Measurements from ENCODE around the gene SDK1.

Gene SDK1

DNA sequence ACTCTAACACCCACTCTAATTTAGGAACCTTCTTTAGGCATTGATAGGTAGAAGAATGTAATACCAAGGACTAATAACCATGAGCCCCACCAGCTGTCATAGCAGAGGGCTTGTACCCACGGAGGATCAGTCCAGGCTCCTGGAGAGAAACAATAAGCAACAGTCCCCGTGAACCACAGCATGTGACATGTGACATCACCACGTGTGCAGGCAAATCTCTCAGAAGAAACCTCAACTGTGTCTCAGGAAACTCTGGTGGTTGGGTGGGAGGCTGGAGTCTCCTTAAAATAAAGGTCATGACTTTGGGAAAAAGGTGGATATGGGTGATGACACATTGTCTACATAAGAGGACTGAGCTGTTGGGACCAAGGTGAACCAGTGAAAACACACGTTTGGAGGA lies 727.2 kb downstream of the SDK1 start:
- H3K27ac ChIP-seq = no peak overlapping the region
- H3K27me3 ChIP-seq = no peaks in the 10 kb centered on the region
- H3K36me3 ChIP-seq = no peaks in the 10 kb centered on the region
- H3K9me3 ChIP-seq = no peaks in the 10 kb centered on the region
- TF ChIP-seq, protein P1, sequence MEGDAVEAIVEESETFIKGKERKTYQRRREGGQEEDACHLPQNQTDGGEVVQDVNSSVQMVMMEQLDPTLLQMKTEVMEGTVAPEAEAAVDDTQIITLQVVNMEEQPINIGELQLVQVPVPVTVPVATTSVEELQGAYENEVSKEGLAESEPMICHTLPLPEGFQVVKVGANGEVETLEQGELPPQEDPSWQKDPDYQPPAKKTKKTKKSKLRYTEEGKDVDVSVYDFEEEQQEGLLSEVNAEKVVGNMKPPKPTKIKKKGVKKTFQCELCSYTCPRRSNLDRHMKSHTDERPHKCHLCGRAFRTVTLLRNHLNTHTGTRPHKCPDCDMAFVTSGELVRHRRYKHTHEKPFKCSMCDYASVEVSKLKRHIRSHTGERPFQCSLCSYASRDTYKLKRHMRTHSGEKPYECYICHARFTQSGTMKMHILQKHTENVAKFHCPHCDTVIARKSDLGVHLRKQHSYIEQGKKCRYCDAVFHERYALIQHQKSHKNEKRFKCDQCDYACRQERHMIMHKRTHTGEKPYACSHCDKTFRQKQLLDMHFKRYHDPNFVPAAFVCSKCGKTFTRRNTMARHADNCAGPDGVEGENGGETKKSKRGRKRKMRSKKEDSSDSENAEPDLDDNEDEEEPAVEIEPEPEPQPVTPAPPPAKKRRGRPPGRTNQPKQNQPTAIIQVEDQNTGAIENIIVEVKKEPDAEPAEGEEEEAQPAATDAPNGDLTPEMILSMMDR (IDR thresholded peaks at IDR 0.05) = no peak
- no peaks in the 10 kb centered on the region for H3K4me1 ChIP-seq (ENCODE audit: control insufficient read depth in 1 of 2, insufficient read depth in 1 of 2, low read depth in 1 of 2, low read length in 1 of 2)
- no peak overlapping the region for H3K4me3 ChIP-seq (ENCODE audit: low read depth in 1 of 2, low read length in 1 of 2)

DNA sequence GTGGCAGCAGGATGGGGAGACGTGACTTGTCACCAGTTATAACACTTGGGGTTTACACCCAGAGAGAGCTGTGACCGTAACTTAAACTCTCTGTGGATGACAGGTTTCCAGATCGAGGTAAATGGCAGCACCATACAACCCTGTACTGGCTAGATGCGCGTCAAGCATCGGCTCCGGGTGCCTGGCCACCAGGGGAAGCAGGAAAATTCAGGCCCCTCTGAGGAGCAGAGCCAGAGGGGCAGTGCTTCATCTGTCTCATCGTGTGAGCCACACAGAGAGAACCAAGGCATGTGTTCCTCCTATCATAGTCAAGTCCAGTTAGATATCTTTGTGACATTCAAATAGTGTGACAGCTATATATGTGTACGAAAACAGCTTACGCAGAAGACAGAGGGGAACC lies 728.9 kb downstream of the SDK1 start:
- Histone ChIP-seq H3K4me1 (ENCODE audit: control insufficient read depth in 1 of 2, insufficient read depth in 1 of 2, low read depth in 1 of 2, low read length in 1 of 2) (no peaks in the 10 kb centered on the region), H3K27ac (no peak overlapping the region), H3K36me3 (no peaks in the 10 kb centered on the region), H3K27me3 (no peaks in the 10 kb centered on the region), H3K4me3 (ENCODE audit: low read depth in 1 of 2, low read length in 1 of 2) (no peak overlapping the region), H3K9me3 (no peaks in the 10 kb centered on the region)
- TF ChIP-seq, protein P1 (IDR thresholded peaks at IDR 0.05) = no peak

DNA sequence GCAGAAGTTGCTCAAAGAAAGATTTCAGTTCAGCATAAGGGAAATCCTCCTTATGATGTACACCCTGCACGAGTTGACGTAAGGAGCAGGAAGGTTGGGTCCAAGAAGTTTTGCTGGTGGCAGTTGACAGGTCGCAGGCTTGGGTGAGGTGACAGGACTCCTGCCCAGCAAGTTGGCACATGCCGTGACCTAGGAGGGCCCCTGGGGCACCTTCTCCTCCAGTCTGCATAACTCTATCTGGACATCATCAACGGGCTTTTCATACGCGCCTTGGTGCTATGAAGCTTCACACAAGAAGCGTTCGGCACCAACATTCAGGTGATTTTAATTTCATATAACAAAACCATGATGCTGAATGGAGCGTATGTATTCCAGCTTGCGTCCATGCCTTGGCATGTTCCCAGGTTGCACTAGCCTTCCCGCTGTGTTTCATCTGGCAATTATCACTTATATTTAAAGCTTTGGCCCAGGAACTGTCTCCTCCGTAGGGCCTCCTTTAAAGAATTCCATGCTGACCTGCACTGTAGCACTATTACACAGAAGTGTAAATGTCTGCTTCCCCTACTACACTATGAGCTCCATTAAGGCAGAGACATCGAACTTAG lies 729.4 kb downstream of the SDK1 start:
- TF ChIP-seq, protein P1 (IDR thresholded peaks at IDR 0.05) = no peak
- H3K27me3 ChIP-seq = no peaks in the 10 kb centered on the region

DNA sequence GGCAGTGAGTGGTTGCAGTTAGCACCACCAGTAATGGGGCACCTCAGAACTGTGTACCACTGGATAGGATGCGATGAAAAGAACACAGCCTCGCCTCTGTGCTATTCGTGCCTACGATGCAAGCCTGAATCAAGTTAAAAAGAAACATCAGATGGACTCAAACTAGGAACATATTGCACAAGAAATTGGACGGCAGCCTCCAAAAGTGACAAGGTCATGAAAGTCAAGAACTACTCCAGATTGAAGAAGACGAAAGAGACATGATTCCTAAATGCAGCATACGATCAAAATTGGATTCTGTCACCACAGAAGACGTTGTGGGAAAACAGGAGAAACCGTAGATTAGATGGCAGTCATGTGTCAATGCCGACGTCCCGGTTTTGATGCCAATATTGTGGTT lies 732.9 kb downstream of the SDK1 start:
- no peaks in the 10 kb centered on the region for H3K36me3 ChIP-seq
- no peak overlapping the region for H3K4me3 ChIP-seq (ENCODE audit: low read depth in 1 of 2, low read length in 1 of 2)
- TF ChIP-seq, protein P1 (IDR thresholded peaks at IDR 0.05) = no peak
- H3K9me3 ChIP-seq = no peaks in the 10 kb centered on the region
- no peaks in the 10 kb centered on the region for H3K4me1 ChIP-seq (ENCODE audit: control insufficient read depth in 1 of 2, insufficient read depth in 1 of 2, low read depth in 1 of 2, low read length in 1 of 2)
- no peak overlapping the region for H3K27ac ChIP-seq
- H3K27me3 ChIP-seq = no peaks in the 10 kb centered on the region

More for the DNA sequence above, 729.4 kb downstream of the SDK1 start:
- Histone ChIP-seq H3K27ac (no peak overlapping the region), H3K4me3 (ENCODE audit: low read depth in 1 of 2, low read length in 1 of 2) (no peak overlapping the region), H3K36me3 (no peaks in the 10 kb centered on the region), H3K9me3 (no peaks in the 10 kb centered on the region), H3K4me1 (ENCODE audit: control insufficient read depth in 1 of 2, insufficient read depth in 1 of 2, low read depth in 1 of 2, low read length in 1 of 2) (no peaks in the 10 kb centered on the region)

DNA sequence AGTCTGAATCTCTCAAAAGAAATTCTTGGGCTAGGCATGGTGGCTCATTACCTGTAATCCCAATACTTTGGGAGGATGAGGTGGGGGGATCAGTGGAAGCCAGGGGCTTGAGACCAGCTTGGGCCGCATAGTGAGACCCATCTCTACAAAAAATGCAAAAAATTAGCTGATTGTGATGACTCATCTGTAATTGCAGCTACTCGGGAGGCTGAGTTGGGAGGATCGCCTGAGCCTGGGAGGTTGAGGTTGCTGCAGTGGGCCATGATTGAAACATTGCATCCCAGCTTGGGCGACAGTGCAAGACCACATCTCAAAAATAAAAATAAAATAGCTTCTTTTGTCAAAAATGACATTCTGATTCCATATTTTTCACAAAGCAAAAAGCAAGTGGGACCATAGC lies 736.3 kb downstream of the SDK1 start:
- H3K4me1 ChIP-seq (ENCODE audit: control insufficient read depth in 1 of 2, insufficient read depth in 1 of 2, low read depth in 1 of 2, low read length in 1 of 2) = no peaks in the 10 kb centered on the region
- H3K27me3 ChIP-seq = no peaks in the 10 kb centered on the region
- no peaks in the 10 kb centered on the region for H3K36me3 ChIP-seq
- no peak overlapping the region for H3K27ac ChIP-seq
- TF ChIP-seq, protein P1 (IDR thresholded peaks at IDR 0.05) = no peak
- H3K4me3 ChIP-seq (ENCODE audit: low read depth in 1 of 2, low read length in 1 of 2) = no peak overlapping the region
- H3K9me3 ChIP-seq = no peaks in the 10 kb centered on the region

DNA sequence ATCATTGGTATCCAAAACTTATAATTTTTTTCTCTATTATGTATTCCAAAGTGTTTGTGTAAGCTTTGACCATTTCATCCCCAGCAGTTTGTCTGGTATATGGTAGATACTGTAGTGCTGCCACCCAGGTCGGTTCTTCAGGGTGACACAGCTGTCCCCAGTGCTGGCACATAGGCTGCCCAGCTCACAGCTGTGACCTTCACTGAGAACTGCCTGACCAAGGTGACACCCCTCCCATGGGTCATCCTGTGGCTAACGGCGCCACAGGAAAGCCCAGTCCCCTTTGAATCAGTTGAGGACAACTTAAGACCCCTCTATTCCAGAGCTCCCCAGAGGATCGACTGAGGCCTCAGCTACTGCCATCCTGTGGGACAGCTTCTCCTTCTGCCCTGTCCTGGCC lies 736.8 kb downstream of the SDK1 start:
- no peaks in the 10 kb centered on the region for H3K36me3 ChIP-seq
- H3K27me3 ChIP-seq = no peaks in the 10 kb centered on the region
- TF ChIP-seq, protein P1 (IDR thresholded peaks at IDR 0.05) = no peak
- no peak overlapping the region for H3K4me3 ChIP-seq (ENCODE audit: low read depth in 1 of 2, low read length in 1 of 2)
- no peak overlapping the region for H3K27ac ChIP-seq
- H3K4me1 ChIP-seq (ENCODE audit: control insufficient read depth in 1 of 2, insufficient read depth in 1 of 2, low read depth in 1 of 2, low read length in 1 of 2) = no peaks in the 10 kb centered on the region
- no peaks in the 10 kb centered on the region for H3K9me3 ChIP-seq
